ENCODE results near the gene PRKAA1.
A peak's percentile ranks its signal among the peaks of the same experiment; 100 is the strongest.
"Not testable (repeated sequence)": the region's sequence is repeated elsewhere in the genome, so short reads cannot be mapped to it uniquely, and the experiment has no call there.

Gene PRKAA1

DNA sequence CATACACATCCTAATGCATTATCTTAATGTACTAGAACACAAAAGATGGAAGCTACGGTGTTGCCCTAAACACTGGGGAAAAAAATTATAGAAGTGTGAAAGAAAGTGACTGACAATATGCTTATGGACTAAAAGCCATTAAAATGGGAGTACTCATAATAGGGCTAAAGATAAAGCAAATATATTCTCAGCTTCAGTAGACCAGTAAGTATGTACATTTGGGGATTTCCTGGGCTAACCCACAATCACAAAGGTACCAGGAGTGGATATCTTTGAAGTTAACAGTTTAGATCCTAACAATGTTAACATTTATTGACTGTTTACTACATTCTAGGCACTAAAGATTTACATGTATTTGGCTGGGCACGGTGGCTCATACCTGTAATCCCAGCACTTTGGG is 81.6 kb downstream of the PRKAA1 start:
- no peaks in the 10 kb centered on the region for H3K36me3 ChIP-seq (replicated peaks; ENCODE audit: insufficient read depth, low read length)
- no peak overlapping the region for H3K4me3 ChIP-seq (ENCODE audit: low read length)
- no peak overlapping the region for H3K4me2 ChIP-seq (ENCODE audit: low read depth, low read length)
- no peak overlapping the region for H2AFZ ChIP-seq (ENCODE audit: low read length)
- no peak for DNase-seq
- no peaks in the 10 kb centered on the region for H3K4me1 ChIP-seq (ENCODE audit: low read length)
- no peaks in the 10 kb centered on the region for H3K79me2 ChIP-seq (ENCODE audit: low read length)
- H3K27ac ChIP-seq (ENCODE audit: low read length) = no peak overlapping the region
- no peaks in the 10 kb centered on the region for H4K20me1 ChIP-seq (ENCODE audit: insufficient read depth, low read length)
- no peaks in the 10 kb centered on the region for H3F3A ChIP-seq (ENCODE audit: insufficient read depth, low read length)
- H3K9me3 ChIP-seq (replicated peaks; ENCODE audit: insufficient read depth, low read length) = no peaks in the 10 kb centered on the region
- no peak overlapping the region for H3K9ac ChIP-seq (ENCODE audit: low read length)
- no peaks in the 10 kb centered on the region for H3K9me2 ChIP-seq (replicated peaks; ENCODE audit: insufficient read depth, low read length)
- no peaks in the 10 kb centered on the region for H3K27me3 ChIP-seq (replicated peaks; ENCODE audit: insufficient read depth, low read length)
- no peak for TF ChIP-seq EZH2phosphoT487 (IDR thresholded peaks at IDR 0.05; ENCODE audit: low read length)
- TF ChIP-seq, protein P1, sequence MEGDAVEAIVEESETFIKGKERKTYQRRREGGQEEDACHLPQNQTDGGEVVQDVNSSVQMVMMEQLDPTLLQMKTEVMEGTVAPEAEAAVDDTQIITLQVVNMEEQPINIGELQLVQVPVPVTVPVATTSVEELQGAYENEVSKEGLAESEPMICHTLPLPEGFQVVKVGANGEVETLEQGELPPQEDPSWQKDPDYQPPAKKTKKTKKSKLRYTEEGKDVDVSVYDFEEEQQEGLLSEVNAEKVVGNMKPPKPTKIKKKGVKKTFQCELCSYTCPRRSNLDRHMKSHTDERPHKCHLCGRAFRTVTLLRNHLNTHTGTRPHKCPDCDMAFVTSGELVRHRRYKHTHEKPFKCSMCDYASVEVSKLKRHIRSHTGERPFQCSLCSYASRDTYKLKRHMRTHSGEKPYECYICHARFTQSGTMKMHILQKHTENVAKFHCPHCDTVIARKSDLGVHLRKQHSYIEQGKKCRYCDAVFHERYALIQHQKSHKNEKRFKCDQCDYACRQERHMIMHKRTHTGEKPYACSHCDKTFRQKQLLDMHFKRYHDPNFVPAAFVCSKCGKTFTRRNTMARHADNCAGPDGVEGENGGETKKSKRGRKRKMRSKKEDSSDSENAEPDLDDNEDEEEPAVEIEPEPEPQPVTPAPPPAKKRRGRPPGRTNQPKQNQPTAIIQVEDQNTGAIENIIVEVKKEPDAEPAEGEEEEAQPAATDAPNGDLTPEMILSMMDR (IDR thresholded peaks at IDR 0.05; ENCODE audit: low read length) = no peak
- no peak for TF ChIP-seq EZH2 (optimal IDR thresholded peaks at IDR 0.05; ENCODE audit: low read depth, low read length)

DNA sequence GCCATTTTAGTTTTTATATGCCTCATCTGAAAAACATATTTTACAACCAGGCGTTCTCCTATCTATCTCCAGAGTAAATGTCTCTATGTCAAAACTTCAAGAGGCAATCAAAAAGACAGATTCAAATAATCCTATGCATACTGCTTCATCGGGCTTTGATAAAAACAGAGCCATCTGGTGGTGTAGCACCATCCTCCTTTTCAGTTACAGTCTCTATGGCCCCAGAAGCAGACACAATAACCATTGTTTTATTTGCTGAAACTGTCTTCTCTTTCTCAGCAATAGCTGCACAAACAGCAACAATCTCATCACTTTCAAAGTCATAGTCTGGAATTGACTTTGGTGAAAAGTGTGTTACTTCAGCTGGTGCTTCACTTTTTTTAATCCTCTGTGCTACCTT is 82.2 kb downstream of the PRKAA1 start:
- Histone ChIP-seq H4K20me1 (ENCODE audit: insufficient read depth, low read length) (no peaks in the 10 kb centered on the region), H3K4me2 (ENCODE audit: low read depth, low read length) (no peak overlapping the region), H2AFZ (ENCODE audit: low read length) (no peak overlapping the region), H3K36me3 (replicated peaks; ENCODE audit: insufficient read depth, low read length) (no peaks in the 10 kb centered on the region), H3K27me3 (replicated peaks; ENCODE audit: insufficient read depth, low read length) (no peaks in the 10 kb centered on the region), H3K27ac (ENCODE audit: low read length) (no peak overlapping the region), H3K9ac (ENCODE audit: low read length) (no peak overlapping the region), H3K9me3 (replicated peaks; ENCODE audit: insufficient read depth, low read length) (no peaks in the 10 kb centered on the region), H3K4me1 (ENCODE audit: low read length) (no peaks in the 10 kb centered on the region), H3F3A (ENCODE audit: insufficient read depth, low read length) (no peaks in the 10 kb centered on the region), H3K79me2 (ENCODE audit: low read length) (no peaks in the 10 kb centered on the region), H3K9me2 (replicated peaks; ENCODE audit: insufficient read depth, low read length) (no peaks in the 10 kb centered on the region), H3K4me3 (ENCODE audit: low read length) (no peak overlapping the region)
- no peak for DNase-seq
- TF ChIP-seq EZH2phosphoT487 (IDR thresholded peaks at IDR 0.05; ENCODE audit: low read length) (no peak), EZH2 (optimal IDR thresholded peaks at IDR 0.05; ENCODE audit: low read depth, low read length) (no peak)
- TF ChIP-seq, protein P1 (IDR thresholded peaks at IDR 0.05; ENCODE audit: low read length) = peak; percentile 8; the same call in 1 of the 2 replicates

DNA sequence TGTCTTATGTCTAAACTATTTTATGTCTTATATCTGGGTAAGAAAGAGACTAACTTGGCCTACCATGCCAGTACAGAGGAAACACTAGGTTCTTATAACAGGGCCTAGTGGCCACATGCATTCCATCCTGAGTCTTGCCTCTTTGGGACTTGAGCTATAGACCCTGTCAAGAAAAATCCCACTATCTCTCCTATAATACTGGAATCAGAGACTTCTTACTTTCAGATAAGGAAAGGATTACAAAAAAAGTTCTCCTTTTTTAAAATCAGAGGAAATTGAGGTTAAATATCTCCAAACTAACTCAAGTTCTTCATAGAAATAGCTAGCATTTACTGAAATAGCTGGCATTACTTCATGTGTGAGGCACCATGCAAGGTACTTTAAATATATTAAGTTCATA is 84.2 kb downstream of the PRKAA1 start:
- H3K27ac ChIP-seq (ENCODE audit: low read length) = no peak overlapping the region
- DNase-seq = no peak
- TF ChIP-seq, protein P1 (IDR thresholded peaks at IDR 0.05; ENCODE audit: low read length) = no peak
- TF ChIP-seq EZH2phosphoT487 (IDR thresholded peaks at IDR 0.05; ENCODE audit: low read length) (no peak), EZH2 (optimal IDR thresholded peaks at IDR 0.05; ENCODE audit: low read depth, low read length) (no peak)
- no peaks in the 10 kb centered on the region for H3K9me3 ChIP-seq (replicated peaks; ENCODE audit: insufficient read depth, low read length)
- no peaks in the 10 kb centered on the region for H3K79me2 ChIP-seq (ENCODE audit: low read length)
- H3K4me3 ChIP-seq (ENCODE audit: low read length) = no peak overlapping the region
- H3K36me3 ChIP-seq (replicated peaks; ENCODE audit: insufficient read depth, low read length) = no peaks in the 10 kb centered on the region
- no peaks in the 10 kb centered on the region for H3K9me2 ChIP-seq (replicated peaks; ENCODE audit: insufficient read depth, low read length)
- no peaks in the 10 kb centered on the region for H3F3A ChIP-seq (ENCODE audit: insufficient read depth, low read length)
- no peaks in the 10 kb centered on the region for H3K4me1 ChIP-seq (ENCODE audit: low read length)
- no peak overlapping the region for H3K9ac ChIP-seq (ENCODE audit: low read length)
- H4K20me1 ChIP-seq (ENCODE audit: insufficient read depth, low read length) = no peaks in the 10 kb centered on the region
- H3K27me3 ChIP-seq (replicated peaks; ENCODE audit: insufficient read depth, low read length) = no peaks in the 10 kb centered on the region
- H3K4me2 ChIP-seq (ENCODE audit: low read depth, low read length) = no peak overlapping the region
- no peak overlapping the region for H2AFZ ChIP-seq (ENCODE audit: low read length)

DNA sequence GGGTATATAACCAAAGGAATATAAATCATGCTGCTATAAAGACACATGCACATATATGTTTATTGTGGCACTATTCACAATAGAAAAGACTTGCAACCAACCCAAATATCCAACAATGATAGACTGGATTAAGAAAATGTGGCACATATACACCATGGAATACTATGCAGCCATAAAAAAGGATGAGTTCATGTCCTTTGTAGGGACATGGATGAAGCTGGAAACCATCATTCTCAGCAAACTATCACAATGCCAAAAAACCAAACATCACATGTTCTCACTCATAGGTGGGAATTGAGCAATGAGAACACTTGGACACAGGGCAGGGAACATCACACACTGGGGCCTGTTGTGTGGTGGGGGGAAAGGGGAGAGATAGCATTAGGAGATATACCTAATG is 87.6 kb downstream of the PRKAA1 start:
- H3K9me3 ChIP-seq (replicated peaks; ENCODE audit: insufficient read depth, low read length); H3K79me2 ChIP-seq (ENCODE audit: low read length); H3K9ac ChIP-seq (ENCODE audit: low read length); H3K27me3 ChIP-seq (replicated peaks; ENCODE audit: insufficient read depth, low read length); H3K9me2 ChIP-seq (replicated peaks; ENCODE audit: insufficient read depth, low read length); H3K4me2 ChIP-seq (ENCODE audit: low read depth, low read length); H3K27ac ChIP-seq (ENCODE audit: low read length); H3K4me3 ChIP-seq (ENCODE audit: low read length); H4K20me1 ChIP-seq (ENCODE audit: insufficient read depth, low read length); H3F3A ChIP-seq (ENCODE audit: insufficient read depth, low read length); H2AFZ ChIP-seq (ENCODE audit: low read length); H3K36me3 ChIP-seq (replicated peaks; ENCODE audit: insufficient read depth, low read length); H3K4me1 ChIP-seq (ENCODE audit: low read length); DNase-seq: not testable (repeated sequence)

Measured in MM.1S (cell line).